Heart left ventricle (tissue), 13 donors: ENCODE results near the gene RAD51B.

Experiments
- CTCF ChIP-seq, 12 donors: fragments of 200-600 bp; sonication (generic) in 4 of 12; IDR thresholded peaks; one replicate each; pipeline versions ENCODE4 v1.5.0 to v1.8.0; 2018 to 2022; ENCODE audit warnings: antibody characterized with exemption in 12 of 12, mild to moderate bottlenecking in 5 of 12
- POLR2A ChIP-seq, 2 donors: fragments of 450-650 bp; IDR thresholded peaks; one replicate each; pipeline ENCODE4 v1.6.1; 2017; ENCODE audit warnings: antibody characterized with exemption in 2 of 2, mild to moderate bottlenecking in 2 of 2, moderate library complexity in 2 of 2
- donor health status: ischemic (EF 13 %, LVEDD 7.1; RV severe dilation, severe dysfunction).
- donor health status: DM: no; HTN: yes; CAD: no.
- donor health status: DM: no; HTN: no; CAD: no.
- donor health status: ischemic (EF 25% LVEDD 6.9; RV normal size, moderate dysfunction).
- donor health status: ischemic (EF 25% LVEDD 5.7; RV mildly dilated, moderate dysfunction).
- donor health status: ischemic (EF 35%, LVEDD 5.7; RV mildly dilated, moderate dysfunction).
- donor health status: nonischemic (EF 11% LVEDD 7.7; RV severe dilation, severe dysfunction).
- donor health status: DM: yes; HTN: yes; CAD: no.
- donor health status: PGD.
- donor health status: ischemic (EF 29% LVEDD 5.4; RV normal size, mild dysfunction).
- donor health status: nonischemic (EF 23%, LVEDD 6.1; RV moderate dilation, normal function).

GRCh38 chr14:68284834-68285233 is 465.3 kb downstream of the RAD51B start:
- no peak for TF ChIP-seq CTCF (IDR thresholded peaks at IDR 0.05)
- no peak for TF ChIP-seq POLR2A (IDR thresholded peaks at IDR 0.05)
